ENCODE data around the gene ZNF474.

The ZNF474 gene

GRCh38 chr5:122190156-122190555 lies 60.8 kb downstream of the ZNF474 start:
- Histone ChIP-seq H3K27me3 (ENCODE audit: insufficient read depth, low read length) (no peaks in the 10 kb centered on the region), H3K27ac (ENCODE audit: low read length) (no peak overlapping the region), H3K9ac (ENCODE audit: low read depth, low read length) (no peak overlapping the region), H3K4me3 (ENCODE audit: low read length) (no peak overlapping the region), H3K9me3 (ENCODE audit: insufficient read depth, low read depth, low read length) (no peaks in the 10 kb centered on the region), H3K4me1 (ENCODE audit: insufficient read depth, low read length) (no peaks in the 10 kb centered on the region), H3K36me3 (ENCODE audit: insufficient read depth, low read depth, low read length) (no peaks in the 10 kb centered on the region)

- no peak overlapping the region for H3K27ac ChIP-seq (ENCODE audit: low read length)
- H3K4me1 ChIP-seq (ENCODE audit: insufficient read depth, low read length), result no peaks in the 10 kb centered on the region
- no peaks in the 10 kb centered on the region for H3K27me3 ChIP-seq (ENCODE audit: insufficient read depth, low read length)
- H3K4me3 ChIP-seq (ENCODE audit: low read length), result no peak overlapping the region
- H3K36me3 ChIP-seq (ENCODE audit: insufficient read depth, low read depth, low read length), result no peaks in the 10 kb centered on the region
- H3K9me3 ChIP-seq (ENCODE audit: insufficient read depth, low read depth, low read length), result no peaks in the 10 kb centered on the region
- no peak overlapping the region for H3K9ac ChIP-seq (ENCODE audit: low read depth, low read length)
Observed at GRCh38 chr5:122192497-122193496, 63.5 kb downstream of the ZNF474 start.

- Histone ChIP-seq H3K4me1 (ENCODE audit: insufficient read depth, low read length) (no peaks in the 10 kb centered on the region), H3K9ac (ENCODE audit: low read depth, low read length) (no peak overlapping the region), H3K27ac (ENCODE audit: low read length) (no peak overlapping the region), H3K36me3 (ENCODE audit: insufficient read depth, low read depth, low read length) (no peaks in the 10 kb centered on the region), H3K9me3 (ENCODE audit: insufficient read depth, low read depth, low read length) (no peaks in the 10 kb centered on the region), H3K27me3 (ENCODE audit: insufficient read depth, low read length) (no peaks in the 10 kb centered on the region), H3K4me3 (ENCODE audit: low read length) (no peak overlapping the region)
Observed at GRCh38 chr5:122195802-122196394, 66.6 kb downstream of the ZNF474 start.

GRCh38 chr5:122199146-122199545 lies 69.8 kb downstream of the ZNF474 start:
- no peak overlapping the region for H3K9ac ChIP-seq (ENCODE audit: low read depth, low read length)
- no peaks in the 10 kb centered on the region for H3K27me3 ChIP-seq (ENCODE audit: insufficient read depth, low read length)
- no peaks in the 10 kb centered on the region for H3K9me3 ChIP-seq (ENCODE audit: insufficient read depth, low read depth, low read length)
- H3K27ac ChIP-seq (ENCODE audit: low read length), result no peak overlapping the region
- H3K4me1 ChIP-seq (ENCODE audit: insufficient read depth, low read length), result no peaks in the 10 kb centered on the region
- H3K36me3 ChIP-seq (ENCODE audit: insufficient read depth, low read depth, low read length), result no peaks in the 10 kb centered on the region
- H3K4me3 ChIP-seq (ENCODE audit: low read length), result no peak overlapping the region

- Histone ChIP-seq H3K4me1 (ENCODE audit: insufficient read depth, low read length) (no peaks in the 10 kb centered on the region), H3K9me3 (ENCODE audit: insufficient read depth, low read depth, low read length) (no peaks in the 10 kb centered on the region), H3K27ac (ENCODE audit: low read length) (no peak overlapping the region), H3K9ac (ENCODE audit: low read depth, low read length) (no peak overlapping the region), H3K27me3 (ENCODE audit: insufficient read depth, low read length) (no peaks in the 10 kb centered on the region), H3K36me3 (ENCODE audit: insufficient read depth, low read depth, low read length) (no peaks in the 10 kb centered on the region), H3K4me3 (ENCODE audit: low read length) (no peak overlapping the region)
Observed at GRCh38 chr5:122200450-122200849, 71.1 kb downstream of the ZNF474 start.

GRCh38 chr5:122200865-122201264 lies 71.5 kb downstream of the ZNF474 start:
- H3K36me3 ChIP-seq (ENCODE audit: insufficient read depth, low read depth, low read length), result no peaks in the 10 kb centered on the region
- H3K9me3 ChIP-seq (ENCODE audit: insufficient read depth, low read depth, low read length), result no peaks in the 10 kb centered on the region
- H3K9ac ChIP-seq (ENCODE audit: low read depth, low read length), result no peak overlapping the region
- no peaks in the 10 kb centered on the region for H3K27me3 ChIP-seq (ENCODE audit: insufficient read depth, low read length)
- H3K4me3 ChIP-seq (ENCODE audit: low read length), result no peak overlapping the region
- H3K27ac ChIP-seq (ENCODE audit: low read length), result no peak overlapping the region
- no peaks in the 10 kb centered on the region for H3K4me1 ChIP-seq (ENCODE audit: insufficient read depth, low read length)

GRCh38 chr5:122201365-122201764 lies 72.0 kb downstream of the ZNF474 start:
- H3K27me3 ChIP-seq (ENCODE audit: insufficient read depth, low read length), result no peaks in the 10 kb centered on the region
- H3K27ac ChIP-seq (ENCODE audit: low read length), result no peak overlapping the region
- H3K4me1 ChIP-seq (ENCODE audit: insufficient read depth, low read length), result no peaks in the 10 kb centered on the region
- no peaks in the 10 kb centered on the region for H3K9me3 ChIP-seq (ENCODE audit: insufficient read depth, low read depth, low read length)
- no peak overlapping the region for H3K9ac ChIP-seq (ENCODE audit: low read depth, low read length)
- no peaks in the 10 kb centered on the region for H3K36me3 ChIP-seq (ENCODE audit: insufficient read depth, low read depth, low read length)
- no peak overlapping the region for H3K4me3 ChIP-seq (ENCODE audit: low read length)

GRCh38 chr5:122202952-122203351 lies 73.6 kb downstream of the ZNF474 start:
- Histone ChIP-seq H3K27ac (ENCODE audit: low read length) (no peak overlapping the region), H3K4me1 (ENCODE audit: insufficient read depth, low read length) (no peaks in the 10 kb centered on the region), H3K27me3 (ENCODE audit: insufficient read depth, low read length) (no peaks in the 10 kb centered on the region), H3K9ac (ENCODE audit: low read depth, low read length) (no peak overlapping the region), H3K9me3 (ENCODE audit: insufficient read depth, low read depth, low read length) (no peaks in the 10 kb centered on the region), H3K4me3 (ENCODE audit: low read length) (no peak overlapping the region), H3K36me3 (ENCODE audit: insufficient read depth, low read depth, low read length) (no peaks in the 10 kb centered on the region)
